GM18861 (cell line): ENCODE measurements around the gene DCTN4.
"Not testable (repeated sequence)": the region's sequence is repeated elsewhere in the genome, so short reads cannot be mapped to it uniquely, and the experiment has no call there.

ENCODE experiments used
- ATAC-seq: cut with Tn5 transposase; IDR thresholded peaks from one replicate; pipeline ENCODE4 v1.9.1; 2021; ENCODE audit not compliant: unreplicated experiment

The DCTN4 gene

DNA sequence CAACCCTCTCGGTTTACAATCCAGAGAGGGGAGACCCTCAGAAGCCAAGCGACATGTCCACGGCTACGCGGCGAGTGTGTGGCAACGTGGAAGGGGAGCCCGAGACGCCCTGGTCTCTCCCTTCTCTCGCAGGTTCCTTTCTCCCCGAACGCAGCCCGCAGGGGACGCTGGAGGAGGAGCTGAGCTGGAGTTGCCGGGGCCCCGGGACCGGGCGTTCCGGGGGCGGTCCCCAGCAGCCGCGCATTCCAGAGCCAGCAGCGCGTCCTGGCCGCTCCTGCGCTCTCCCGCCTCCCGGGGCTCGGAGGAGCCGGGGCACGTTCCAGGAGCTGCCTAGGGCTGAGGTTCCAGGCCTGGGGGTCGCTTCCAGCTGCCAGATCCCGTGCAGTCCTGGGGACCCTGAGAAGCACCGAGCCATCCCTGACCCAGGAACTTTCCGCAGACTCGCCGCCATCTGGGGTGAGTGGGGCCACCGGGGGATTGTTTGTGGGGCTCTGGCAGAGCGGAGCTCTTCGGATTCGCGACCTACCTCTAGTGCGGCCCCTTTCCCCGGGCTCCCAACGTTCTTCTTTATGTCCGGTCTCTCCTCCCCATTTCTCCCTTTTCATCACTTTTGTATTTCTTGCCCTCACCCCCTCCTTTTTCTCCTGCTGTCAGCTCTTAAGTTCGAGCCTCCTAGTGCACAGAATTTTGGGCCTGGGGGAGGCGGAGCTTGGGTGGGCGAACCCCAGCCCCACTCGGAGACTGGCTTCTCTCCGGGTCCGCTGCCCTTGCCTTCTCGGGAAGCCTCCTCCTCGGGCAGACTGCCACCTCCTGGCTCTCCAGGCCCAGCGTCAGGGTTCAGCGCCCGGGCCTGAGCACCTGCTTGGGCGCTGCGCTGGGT, 19.9 kb upstream of the DCTN4 start, which contains the start of gene SMIM3:
TSS of gene SMIM3 (plus strand) at position 241 of the 880 bp plus-strand sequence. CDS start 16,684 bp downstream, outside the sequence.
- ATAC-seq = no peak

DNA sequence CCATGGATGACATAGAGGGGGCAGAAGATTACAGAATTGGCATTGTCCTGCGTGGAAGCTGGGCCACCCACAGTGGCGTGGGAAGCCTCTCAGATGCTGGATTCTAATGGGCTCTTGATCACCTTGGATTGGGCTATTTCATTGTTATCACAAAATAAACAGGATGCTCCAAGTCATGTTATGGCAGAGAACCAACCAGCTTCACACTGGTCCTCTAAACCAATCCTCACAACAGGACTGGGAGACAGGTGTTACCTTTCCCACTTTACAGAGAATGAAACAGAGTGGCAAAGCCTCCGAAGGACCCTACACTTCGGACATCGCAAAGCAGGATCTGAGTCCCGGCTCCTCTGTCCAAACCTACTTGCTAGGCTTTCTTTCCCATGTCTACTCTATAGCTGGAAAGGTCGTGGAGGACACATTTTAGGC, 19.3 kb upstream of the DCTN4 start:
- ATAC-seq = no peak

DNA sequence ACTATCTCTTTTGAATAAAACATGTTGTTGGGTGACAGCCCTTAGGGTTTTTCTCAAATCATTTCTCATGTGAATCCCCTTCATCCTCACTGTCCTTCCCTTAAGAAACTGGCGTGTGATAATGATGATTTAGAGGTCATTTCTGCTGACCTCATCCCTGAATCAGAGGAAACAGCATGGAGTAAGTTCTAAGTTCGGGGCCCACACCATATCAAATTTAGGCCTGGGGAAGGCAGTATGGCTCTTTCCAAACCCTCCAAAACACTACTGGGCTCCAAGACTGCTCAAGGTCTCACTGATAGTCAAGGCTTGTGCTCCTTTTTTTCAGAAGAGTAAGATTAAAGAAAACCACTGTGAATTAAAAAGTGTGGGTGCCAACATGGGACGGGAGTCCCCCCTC, 18.9 kb upstream of the DCTN4 start:
- ATAC-seq = no peak

DNA sequence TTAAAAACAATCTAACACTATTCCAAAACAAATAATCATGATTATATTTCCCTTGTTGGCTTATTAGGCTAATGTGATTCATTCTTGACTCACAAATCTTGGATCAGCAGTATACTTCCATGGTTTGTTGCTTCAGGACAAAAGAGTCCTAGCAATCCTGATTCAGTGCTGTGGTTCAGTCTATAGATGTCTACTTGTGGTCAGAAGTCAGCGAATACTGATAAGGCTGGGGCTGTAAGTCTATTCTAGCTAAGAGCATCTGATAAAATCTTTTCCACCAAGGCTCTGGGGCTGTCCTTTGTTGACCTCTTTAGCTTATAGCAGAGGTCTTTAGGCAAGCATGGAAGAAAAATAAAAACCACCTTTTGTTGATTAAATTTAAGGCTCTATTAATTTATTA, 15.3 kb upstream of the DCTN4 start:
- no peak for ATAC-seq

DNA sequence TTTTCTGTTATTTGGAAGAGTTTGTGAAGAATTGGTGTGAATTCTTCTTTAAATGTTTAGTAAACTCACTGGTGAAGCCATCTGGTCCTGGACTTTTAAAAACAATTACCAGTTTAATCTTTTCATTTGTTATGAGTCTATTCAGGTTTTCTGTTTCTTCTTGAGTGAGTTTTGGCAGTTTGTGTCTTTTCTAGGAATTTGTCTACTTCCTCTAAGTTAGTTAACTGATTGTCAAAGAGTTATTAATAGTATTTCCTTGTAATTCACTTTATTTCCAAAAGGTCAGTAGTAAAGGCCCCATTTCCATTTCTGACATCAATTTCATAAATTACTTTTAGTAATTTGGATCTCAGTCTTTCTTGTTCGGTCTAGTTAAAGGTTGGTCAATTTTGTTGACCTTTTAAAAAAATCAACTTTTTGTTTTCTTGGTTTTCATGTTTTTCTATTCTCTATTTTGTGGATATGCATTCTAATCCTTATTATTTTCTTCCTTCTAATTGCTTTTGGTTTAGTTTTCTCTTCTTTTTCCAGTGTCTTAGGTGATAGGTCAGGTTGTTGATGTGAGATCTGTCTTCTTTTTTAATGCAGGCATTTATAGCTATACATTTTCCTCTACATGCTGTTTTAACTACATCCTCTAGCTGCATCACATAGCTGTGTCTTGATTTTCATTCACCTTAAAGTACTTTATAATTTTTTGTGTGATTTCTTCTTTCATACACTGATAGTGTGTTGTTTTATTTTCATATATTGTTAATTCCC, 12.4 kb upstream of the DCTN4 start:
- no peak for ATAC-seq

DNA sequence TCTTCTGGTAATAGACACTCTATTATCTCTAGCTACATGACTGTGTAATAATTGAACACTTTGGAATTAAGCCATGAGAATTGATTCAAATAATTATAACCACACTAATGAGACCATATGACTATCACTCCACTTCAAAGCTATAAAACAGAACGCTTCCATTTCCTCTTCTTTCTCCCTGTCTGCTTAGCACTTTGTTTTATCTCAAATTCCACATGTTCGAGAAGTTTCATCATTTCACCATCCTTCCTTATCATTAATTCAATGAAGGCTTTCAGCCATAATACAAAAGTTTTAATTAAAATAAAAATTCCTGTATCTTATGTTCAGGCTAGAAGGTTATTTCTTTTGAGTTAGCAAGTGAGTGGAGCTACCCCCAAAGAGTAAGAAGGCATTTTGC, 7.4 kb upstream of the DCTN4 start:
- ATAC-seq = no peak

DNA sequence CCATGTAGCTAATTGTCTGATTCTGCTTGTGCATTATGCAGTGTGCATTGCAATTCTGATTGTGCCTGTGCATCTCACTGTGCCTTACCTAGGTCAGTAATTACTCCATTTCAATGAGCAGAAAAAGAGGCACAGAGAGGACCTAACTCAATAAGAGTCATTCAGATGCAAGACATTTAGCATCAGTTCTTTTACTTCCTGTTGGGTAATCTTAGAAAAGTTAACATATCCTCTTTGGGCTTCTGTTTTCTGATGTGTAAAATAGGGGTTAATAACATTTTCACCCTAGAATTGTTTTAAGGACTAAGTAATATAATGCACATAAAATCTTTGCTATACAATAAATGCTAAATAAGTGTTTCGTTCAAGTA, 7.0 kb upstream of the DCTN4 start:
- ATAC-seq = no peak

DNA sequence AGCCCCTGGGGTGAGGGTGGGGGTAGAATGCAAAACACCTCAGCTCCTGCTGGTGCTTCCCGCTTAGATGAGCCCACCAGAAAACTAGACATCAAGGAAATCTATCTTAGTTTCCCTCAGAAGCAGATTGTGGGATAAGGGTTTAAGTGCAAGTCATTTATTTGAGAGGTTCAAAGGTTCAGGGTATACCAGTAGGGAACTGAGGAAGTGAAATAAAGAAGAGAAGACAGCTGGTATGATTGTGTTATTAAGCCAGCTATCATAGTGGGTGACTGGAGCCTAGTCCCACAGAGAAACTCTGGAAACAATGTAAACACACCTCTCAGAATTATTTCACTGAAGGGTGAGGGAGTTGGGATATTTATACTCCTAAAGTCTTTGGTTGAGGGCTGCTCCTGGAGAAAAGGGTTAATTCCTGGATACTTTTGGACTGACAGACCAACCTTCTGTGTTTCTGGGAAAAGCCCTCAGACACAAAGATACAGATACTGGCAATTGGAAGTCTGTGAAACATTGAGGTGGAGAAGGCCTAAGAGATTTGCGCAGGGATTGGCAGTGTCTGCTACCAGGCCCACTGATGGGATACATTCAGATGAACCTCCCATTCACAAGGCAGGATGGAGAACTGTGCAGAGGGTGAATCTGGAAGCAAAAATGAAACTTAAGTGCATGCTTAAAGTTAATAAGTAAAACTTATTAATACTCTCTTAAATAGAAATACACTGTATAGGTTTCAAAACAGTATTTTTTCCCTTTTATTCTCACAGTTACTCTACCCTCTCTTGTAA, 6.4 kb upstream of the DCTN4 start:
- ATAC-seq = no peak

DNA sequence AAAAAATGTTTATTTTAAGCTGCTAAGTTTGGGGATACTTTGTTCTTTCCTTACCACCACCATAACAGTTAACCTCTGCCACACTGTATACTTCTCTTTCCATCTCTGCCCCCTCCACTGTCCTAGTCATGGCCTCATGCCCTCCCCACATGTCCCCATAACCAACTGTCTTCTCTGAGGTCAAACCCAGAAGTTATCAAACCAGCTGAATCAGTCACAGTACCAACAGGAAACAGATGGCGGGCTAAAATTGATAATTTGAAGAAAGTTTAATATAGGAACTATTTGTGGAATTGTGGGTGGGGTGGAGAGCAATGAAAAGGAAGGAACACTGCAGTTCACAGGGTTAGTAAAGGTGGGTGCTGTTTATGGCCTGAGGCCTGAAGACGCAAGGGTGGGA, 5.7 kb upstream of the DCTN4 start:
- no peak for ATAC-seq

DNA sequence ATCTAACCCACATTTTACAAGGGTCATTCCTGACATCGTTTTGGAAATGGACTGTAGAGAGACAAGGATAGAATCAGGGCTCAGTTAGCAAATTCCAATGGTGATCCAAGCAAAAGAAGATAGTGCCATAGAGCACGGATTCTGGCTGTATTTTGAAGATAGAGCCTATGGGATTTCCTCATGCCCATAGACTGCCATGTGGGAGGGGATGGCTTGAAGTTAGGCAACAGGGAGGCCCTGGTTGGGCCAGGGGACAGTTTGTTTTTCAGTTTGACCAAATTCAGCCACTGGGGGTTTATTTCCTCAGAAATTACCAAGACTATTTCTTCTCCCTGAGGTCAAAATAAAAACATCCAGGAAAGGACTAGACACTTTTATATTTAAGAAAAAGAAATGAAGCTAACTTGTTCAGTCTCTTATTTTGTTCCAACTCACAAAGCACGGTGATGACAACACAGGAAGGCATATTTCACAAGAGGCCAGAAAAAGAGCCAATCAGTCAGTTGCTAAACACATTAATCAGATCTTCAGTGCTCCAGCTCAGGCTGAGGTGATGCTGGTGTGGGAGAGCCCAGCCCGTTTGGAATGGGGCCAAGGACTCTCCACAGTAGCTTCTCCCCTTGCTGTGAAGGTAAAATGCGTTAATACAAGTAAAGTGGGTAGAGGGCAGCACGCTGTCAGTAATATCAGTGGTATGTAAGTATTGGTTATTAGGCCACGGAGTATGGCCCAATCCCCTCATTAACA, 4.4 kb upstream of the DCTN4 start:
- no peak for ATAC-seq

DNA sequence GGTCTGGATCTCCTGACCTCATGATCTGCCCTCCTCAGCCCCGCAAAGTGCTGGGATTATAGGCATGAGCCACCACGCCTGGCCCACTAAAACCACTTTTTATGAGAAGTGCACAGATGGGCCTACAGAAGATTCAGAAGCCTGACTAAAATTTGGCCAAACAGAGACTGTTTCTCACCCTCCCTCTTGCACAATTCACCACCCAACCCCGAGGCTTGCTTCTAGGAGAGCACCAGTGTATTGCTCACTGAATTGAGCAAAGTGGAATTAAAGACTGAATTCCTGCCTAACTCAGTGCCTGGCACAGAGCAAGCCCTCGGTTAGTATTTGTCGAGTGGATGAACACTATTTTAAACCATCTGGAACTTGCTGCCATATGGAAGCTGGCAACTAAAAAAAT, 3.4 kb upstream of the DCTN4 start:
- ATAC-seq = no peak

DNA sequence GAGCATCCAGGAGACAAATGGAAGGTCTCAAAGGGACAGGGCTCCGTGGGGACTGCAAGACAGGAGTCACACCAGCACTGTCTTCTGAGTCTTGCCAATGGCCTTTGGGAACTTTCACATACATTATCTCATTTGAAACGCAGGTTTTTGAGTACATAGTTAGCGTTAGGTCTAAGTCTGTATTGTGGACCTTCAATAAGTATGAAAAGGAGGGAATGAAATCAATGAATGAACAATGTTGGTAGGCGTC, 442 bp upstream of the DCTN4 start:
- ATAC-seq = no peak

DNA sequence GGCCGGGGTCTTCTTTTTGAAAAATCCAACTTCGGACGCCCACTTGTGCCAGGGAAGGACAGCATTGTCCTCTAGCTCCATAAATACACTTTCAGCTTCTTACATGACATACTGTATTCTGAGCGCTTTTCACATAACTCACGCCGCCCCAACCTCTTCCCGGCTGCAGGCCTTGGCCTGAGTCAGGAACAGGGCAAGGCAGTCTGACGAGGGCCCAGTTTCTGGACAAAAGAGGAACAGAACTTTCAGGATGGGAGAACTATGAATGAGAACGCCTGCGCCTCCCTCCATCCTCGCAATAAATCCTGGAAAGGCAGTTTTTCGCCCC, 650 bp downstream of the DCTN4 start:
- no peak for ATAC-seq

DNA sequence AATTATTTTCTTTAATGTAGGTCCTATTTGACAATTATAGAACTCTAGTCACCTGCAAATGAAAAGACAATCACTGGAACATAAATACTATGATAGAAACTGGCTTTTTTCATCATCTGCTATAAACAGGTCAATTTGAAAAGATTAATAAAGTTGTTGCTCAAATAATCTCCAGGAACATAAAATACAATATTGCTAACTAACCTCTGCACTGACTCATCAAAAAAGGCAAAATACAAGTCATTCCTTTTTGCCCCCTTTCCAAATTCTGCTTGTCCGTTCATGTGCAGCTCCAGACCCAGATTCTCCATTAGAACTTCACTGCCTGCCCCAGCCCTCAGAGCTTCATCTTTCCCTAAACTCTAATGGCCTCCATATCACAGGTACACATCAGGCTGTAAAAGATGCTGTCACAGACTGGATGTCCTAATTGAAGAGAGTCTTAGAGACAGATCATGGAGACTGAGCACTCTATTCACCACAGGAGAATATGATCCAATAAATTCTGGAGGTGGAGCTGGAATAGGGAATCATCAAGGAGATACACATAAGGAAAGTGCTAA, 1.6 kb downstream of the DCTN4 start:
- ATAC-seq = no peak

DNA sequence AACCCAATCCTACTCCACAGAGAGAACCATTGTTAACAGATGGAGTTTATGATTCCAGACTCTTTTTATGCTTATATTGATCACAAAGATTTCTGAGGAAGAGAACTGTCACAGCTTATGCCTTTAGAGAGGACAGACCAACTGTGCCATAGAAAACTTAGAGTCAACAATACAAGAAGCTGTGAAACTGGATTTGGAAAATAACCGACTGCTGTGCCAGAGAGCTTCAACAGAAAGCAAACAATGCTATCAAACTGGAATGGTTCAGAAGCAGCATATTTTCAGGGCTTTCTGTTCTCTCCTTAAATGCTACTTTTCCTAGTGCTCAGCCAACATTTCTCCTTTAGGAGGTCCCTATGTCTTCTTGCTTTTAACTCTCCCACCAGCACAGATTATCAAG, 5.0 kb downstream of the DCTN4 start:
- ATAC-seq = no peak

DNA sequence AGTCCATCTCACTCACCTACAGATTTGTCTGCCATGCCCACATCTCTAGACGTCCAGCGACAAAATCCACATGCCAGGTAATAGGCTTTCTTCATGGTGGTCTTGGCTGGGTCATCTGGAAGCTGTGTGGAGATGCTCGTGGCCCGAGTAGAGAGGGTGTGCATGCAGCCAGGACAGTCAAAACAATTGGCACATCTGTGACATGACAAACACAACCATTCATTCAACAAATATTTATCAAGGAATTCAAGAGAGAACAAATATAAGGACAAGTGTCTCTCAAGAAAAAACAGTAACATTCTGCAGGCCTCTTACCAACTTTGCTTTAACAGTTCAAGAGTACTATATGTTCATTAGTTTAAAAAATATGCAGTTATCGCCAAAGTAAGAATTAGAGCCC, 5.4 kb downstream of the DCTN4 start:
- no peak for ATAC-seq

DNA sequence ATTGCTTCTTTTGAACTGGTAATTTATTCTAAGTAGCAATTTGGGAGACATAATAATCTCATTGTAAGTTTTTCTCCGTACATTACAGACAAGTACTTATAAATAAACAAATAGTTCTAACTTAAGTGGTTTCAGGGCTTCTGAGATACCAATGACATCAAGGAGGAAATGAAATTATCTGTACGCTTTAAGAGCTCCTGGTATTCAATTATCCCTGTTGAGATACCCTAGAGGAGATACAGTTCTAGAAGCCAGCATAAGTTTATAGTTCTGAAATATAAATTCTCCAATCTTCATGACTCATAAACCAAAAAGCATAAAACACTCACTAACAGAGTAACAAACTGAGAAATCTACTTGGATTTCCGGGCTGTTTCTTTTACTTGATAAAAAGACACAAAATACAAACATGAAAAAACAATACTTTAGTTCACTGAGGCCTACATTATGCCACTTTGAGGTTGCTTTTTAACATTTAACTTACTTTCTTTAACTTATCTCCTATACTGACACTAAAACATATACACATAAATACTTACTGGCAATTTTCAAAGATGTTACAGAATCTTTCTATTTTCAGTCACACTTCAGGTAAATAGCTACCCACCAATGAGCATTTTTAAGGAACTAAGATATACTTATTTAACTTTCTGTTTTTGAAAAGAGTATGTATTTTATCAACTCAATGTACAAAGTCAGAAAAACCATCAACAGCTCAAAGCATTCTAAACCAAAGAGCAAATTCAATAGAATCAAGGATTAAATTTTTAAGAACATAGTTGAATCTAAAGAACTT, 7.5 kb downstream of the DCTN4 start:
- ATAC-seq = no peak

DNA sequence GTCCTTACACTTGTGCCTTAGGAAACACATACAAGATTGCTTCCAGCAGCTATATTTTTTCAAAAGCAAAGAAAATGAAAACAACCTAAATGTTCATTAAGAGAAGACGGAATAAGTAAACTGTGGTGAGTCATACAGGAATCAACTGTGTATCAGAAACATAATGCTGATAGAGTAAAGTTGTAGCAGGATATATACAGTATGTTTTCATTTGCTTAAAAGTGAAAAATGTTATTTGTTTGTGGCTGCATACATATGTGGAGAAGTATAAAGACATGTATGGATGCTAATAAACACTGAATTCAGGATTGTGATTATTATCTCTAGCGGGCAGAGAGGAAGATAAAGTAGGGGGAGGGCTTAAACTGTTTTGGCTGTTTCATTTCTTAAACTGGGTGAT, 8.3 kb downstream of the DCTN4 start:
- ATAC-seq = no peak

DNA sequence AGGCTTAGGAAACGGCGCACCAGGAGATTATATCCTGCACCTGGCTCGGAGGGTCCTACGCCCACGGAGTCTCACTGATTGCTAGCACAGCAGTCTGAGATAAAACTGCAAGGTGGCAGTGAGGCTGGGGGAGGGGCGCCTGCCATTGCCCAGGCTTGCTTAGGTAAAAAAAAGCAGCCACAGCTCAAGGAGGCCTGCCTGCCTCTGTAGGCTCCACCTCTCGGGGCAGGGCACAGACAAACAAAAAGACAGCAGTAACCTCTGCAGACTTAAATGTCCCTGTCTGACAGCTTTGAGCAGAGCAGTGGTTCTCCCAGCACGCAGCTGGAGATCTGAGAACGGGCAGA, 15.7 kb downstream of the DCTN4 start:
- not testable (repeated sequence) for ATAC-seq

DNA sequence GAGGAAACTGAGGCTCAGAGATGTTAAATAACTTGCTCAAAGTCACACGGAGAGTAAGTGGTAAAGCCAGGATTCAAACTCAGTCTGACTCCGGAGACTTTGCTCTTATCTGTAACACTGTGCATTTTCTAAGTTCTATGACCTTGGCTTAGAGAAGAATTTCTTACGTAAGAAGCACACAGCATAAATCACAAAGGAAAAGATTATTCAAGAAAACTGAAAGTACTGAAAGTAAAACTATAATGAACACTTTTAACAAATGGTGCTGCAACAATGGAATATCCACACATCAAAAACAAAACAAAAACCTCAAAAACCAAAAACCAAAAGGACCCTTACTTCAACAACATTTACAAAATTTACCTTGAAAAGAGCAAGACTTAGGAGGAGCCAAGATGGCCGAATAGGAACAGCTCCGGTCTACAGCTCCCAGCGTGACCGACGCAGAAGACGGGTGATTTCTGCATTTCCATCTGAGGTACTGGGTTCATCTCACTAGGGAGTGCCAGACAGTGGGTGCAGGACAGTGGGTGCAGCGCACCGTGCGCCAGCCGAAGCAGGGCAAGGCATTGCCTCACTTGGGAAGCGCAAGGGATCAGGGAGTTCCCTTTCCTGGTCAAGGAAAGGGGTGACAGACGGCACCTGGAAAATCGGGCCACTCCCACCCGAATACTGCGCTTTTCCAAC, 16.2 kb downstream of the DCTN4 start:
- not testable (repeated sequence) for ATAC-seq
